GM23338 (cell line): ENCODE data around the gene RPS21. TPM values are rescaled to one million over a fixed set of nuclear protein-coding genes. Genes with fewer than 3 reads are reported as not detected.

ENCODE experiments used
- ATAC-seq: fragments of 200-7000 bp; cut with Tn5 transposase; 3 replicates; pipeline ENCODE4 v1.9.1; 2020
- DNase-seq: peaks from one replicate; pipeline ENCODE4 v3.0.0-alpha.2; 2015; ENCODE audit warnings: low spot score
- H2AFZ ChIP-seq: fragments of 200-600 bp; sonication (generic); 2 replicates; pipeline ENCODE4 v1.8.0; 2016; ENCODE audit warnings: antibody characterized with exemption, mild to moderate bottlenecking, moderate library complexity
- H3F3A ChIP-seq: fragments of 200-600 bp; sonication (generic); replicated peaks from 2 replicates; pipeline ENCODE4 v1.8.0; 2017; ENCODE audit warnings: antibody characterized with exemption, mixed run types, low read depth
- H3K27ac ChIP-seq: fragments of 200-600 bp; sonication (generic); 2 replicates; pipeline ENCODE4 v1.6.1; 2016; ENCODE audit warnings: low read depth
- H3K27me3 ChIP-seq: fragments of 200-600 bp; sonication (generic); 2 replicates; pipeline ENCODE4 v1.8.0; 2016; ENCODE audit warnings: mild to moderate bottlenecking, mixed run types, moderate library complexity; ENCODE audit not compliant: insufficient read depth
- H3K36me3 ChIP-seq: fragments of 200-600 bp; sonication (generic); 2 replicates; pipeline ENCODE4 v1.8.0; 2016; ENCODE audit warnings: mild to moderate bottlenecking; ENCODE audit not compliant: insufficient read depth
- H3K4me1 ChIP-seq: fragments of 200-600 bp; sonication (generic); 2 replicates; pipeline ENCODE4 v1.8.0; 2016; ENCODE audit warnings: mild to moderate bottlenecking, moderate library complexity; ENCODE audit not compliant: insufficient read depth
- H3K4me2 ChIP-seq: fragments of 200-600 bp; sonication (generic); 2 replicates; pipeline ENCODE4 v1.7.1; 2017; ENCODE audit warnings: mixed run types
- H3K4me3 ChIP-seq: fragments of 200-600 bp; sonication (generic); 2 replicates; pipeline ENCODE4 v1.6.1; 2016; ENCODE audit warnings: mixed run types
- H3K79me2 ChIP-seq: fragments of 200-600 bp; sonication (generic); replicated peaks from 2 replicates; pipeline ENCODE4 v1.8.0; 2017; ENCODE audit warnings: mild to moderate bottlenecking; ENCODE audit not compliant: insufficient read depth
- H3K9me2 ChIP-seq: fragments of 200-600 bp; sonication (generic); 2 replicates; pipeline ENCODE4 v1.8.0; 2017; ENCODE audit not compliant: insufficient read depth
- H4K20me1 ChIP-seq: fragments of 200-600 bp; sonication (generic); replicated peaks from 2 replicates; pipeline ENCODE4 v1.8.0; 2017; ENCODE audit warnings: mild to moderate bottlenecking; ENCODE audit not compliant: insufficient read depth
- H3K27ac Mint-ChIP-seq: 2 replicates; pipeline ENCODE4 v1.8.0; 2020; ENCODE audit warnings: inconsistent platforms, mild to moderate bottlenecking, moderate library complexity, mixed read lengths
- H3K27me3 Mint-ChIP-seq: 3 replicates; pipeline ENCODE4 v1.8.0; 2022; ENCODE audit warnings: low read depth, mild to moderate bottlenecking, moderate library complexity, mixed read lengths, inconsistent platforms; ENCODE audit not compliant: insufficient read depth, poor library complexity
- H3K36me3 Mint-ChIP-seq: 3 replicates; pipeline ENCODE4 v1.8.0; 2021; ENCODE audit warnings: low read depth, mild to moderate bottlenecking, inconsistent platforms, moderate library complexity, mixed read lengths
- H3K4me1 Mint-ChIP-seq: 3 replicates; pipeline ENCODE4 v1.8.0; 2020; ENCODE audit warnings: mild to moderate bottlenecking, inconsistent platforms, mixed read lengths
- H3K4me3 Mint-ChIP-seq: 3 replicates; pipeline ENCODE4 v1.8.0; 2021; ENCODE audit warnings: moderate library complexity, mild to moderate bottlenecking, inconsistent platforms, mixed read lengths
- H3K9me3 Mint-ChIP-seq: 3 replicates; pipeline ENCODE4 v1.8.0; 2020; ENCODE audit warnings: moderate library complexity, mild to moderate bottlenecking, inconsistent platforms, mixed read lengths
- CREB1 ChIP-seq: fragments of 250-450 bp; sonication (Bioruptor Pico); IDR thresholded peaks from 2 replicates; pipeline ENCODE4 v1.5.0; 2020; ENCODE audit warnings: low read depth, mild to moderate bottlenecking, moderate library complexity
- CTCF ChIP-seq, 2 experiments: fragments of 200-600 bp in 1 of 2; sonication (generic) in 1 of 2; conservative IDR thresholded peaks; 2 replicates each; pipeline versions ENCODE4 v1.5.1 to v1.6.1; 2016 to 2017; ENCODE audit warnings: antibody characterized with exemption in 2 of 2, low read depth in 2 of 2, mild to moderate bottlenecking in 2 of 2, moderate library complexity in 1 of 2
- EZH2 ChIP-seq: fragments of 200-600 bp; sonication (generic); IDR thresholded peaks from one replicate; pipeline ENCODE4 v1.8.0; 2017; ENCODE audit warnings: antibody characterized with exemption, mild to moderate bottlenecking, low read depth; ENCODE audit not compliant: unreplicated experiment
- EZH2phosphoT487 ChIP-seq: fragments of 200-600 bp; sonication (generic); IDR thresholded peaks from one replicate; pipeline ENCODE4 v1.8.1; 2018; ENCODE audit warnings: antibody characterized with exemption; ENCODE audit not compliant: unreplicated experiment
- JUNB ChIP-seq: IDR thresholded peaks from one replicate; pipeline ENCODE4 v1.6.1; 2016; ENCODE audit warnings: antibody characterized with exemption; ENCODE audit not compliant: unreplicated experiment
- NANOG ChIP-seq: IDR thresholded peaks from 2 replicates; pipeline ENCODE4 v1.6.1; 2016; ENCODE audit warnings: antibody characterized with exemption, borderline replicate concordance
- POLR2AphosphoS5 ChIP-seq: IDR thresholded peaks from 2 replicates; pipeline ENCODE4 v1.6.1; 2016; ENCODE audit warnings: antibody characterized with exemption, low read depth
- STAT1 ChIP-seq: IDR thresholded peaks from one replicate; pipeline ENCODE4 v1.6.1; 2016; ENCODE audit warnings: antibody characterized with exemption; ENCODE audit not compliant: unreplicated experiment
- ZNF114 ChIP-seq: fragments of 250-450 bp; sonication (Bioruptor Pico); IDR thresholded peaks from 2 replicates; pipeline ENCODE4 v1.5.0; 2020; ENCODE audit warnings: mild to moderate bottlenecking, moderate library complexity
- ZNF331 ChIP-seq: fragments of 250-450 bp; sonication (Bioruptor Pico); IDR thresholded peaks from 2 replicates; pipeline ENCODE4 v1.5.0; 2020; ENCODE audit warnings: low read depth, mild to moderate bottlenecking, moderate library complexity
- polyA plus RNA-seq: library from polyadenylated mRNA; unstranded; fragments of >200 nt; fragmentation: Nextera tagmentation; extraction: Ambion mirVana; gene quantifications from 2 replicates; pipeline ENCODE4 v1.2.1, GENCODE V29; 2016
- total RNA-seq: library from RNA; depleted of rRNA; stranded (reverse); fragments of >200 nt; shearing (Covaris generic); gene quantifications from 2 replicates; pipeline ENCODE4 v1.2.3, GENCODE V29; 2014

The RPS21 gene
- total and polyA plus RNA-seq, 2 experiments from 2014 or later = 759 to 2,298 TPM

- no peak for TF ChIP-seq CTCF (conservative IDR thresholded peaks at IDR 0.05; ENCODE audit: low read depth in 2 of 2)
- no peak for TF ChIP-seq ZNF114 (CRISPR knock-in tag)
- TF ChIP-seq POLR2AphosphoS5 = no peak
- TF ChIP-seq ZNF331 (CRISPR knock-in tag) = no peak
- TF ChIP-seq EZH2 = no peak
- no peak for TF ChIP-seq STAT1
Observed at GRCh38 chr20:62411479-62412193, 24.7 kb downstream of the RPS21 start (continued).

GRCh38 chr20:62412194-62413024, 25.5 kb downstream of the RPS21 start:
- no peak for TF ChIP-seq CREB1 (CRISPR knock-in tag)
- no peak for TF ChIP-seq EZH2
- no peak for TF ChIP-seq NANOG
- no peak for TF ChIP-seq JUNB
- TF ChIP-seq CTCF (conservative IDR thresholded peaks at IDR 0.05; ENCODE audit: low read depth in 2 of 2) = no peak
- no peak for TF ChIP-seq EZH2phosphoT487
- no peak for TF ChIP-seq POLR2AphosphoS5
- DNase-seq = no peak
- H3K4me1 Mint-ChIP-seq = no peaks in the 10 kb centered on the region
- no peak overlapping the region for H3K4me3 Mint-ChIP-seq
- Histone ChIP-seq H3K79me2 (no peaks in the 10 kb centered on the region), H3K4me1 (no peaks in the 10 kb centered on the region; the same call in 1 of the 2 replicates), H3K27ac (no peak overlapping the region), H3K4me3 (no peak overlapping the region), H3K27me3 (no peaks in the 10 kb centered on the region), H4K20me1 (no peaks in the 10 kb centered on the region), H3K4me2 (no peak overlapping the region), H3F3A (no peaks in the 10 kb centered on the region), H2AFZ (no peak overlapping the region), H3K9me2 (no peaks in the 10 kb centered on the region), H3K36me3 (no peaks in the 10 kb centered on the region)
- no peak for ATAC-seq
- no peak overlapping the region for H3K27ac Mint-ChIP-seq
- H3K9me3 Mint-ChIP-seq = no peaks in the 10 kb centered on the region
- H3K27me3 Mint-ChIP-seq = peaks cover 9% of the 10 kb centered on the region
- H3K36me3 Mint-ChIP-seq = no peaks in the 10 kb centered on the region
